A673 (cell line): ENCODE measurements around the gene BOD1L1. TPM values are rescaled to one million over a fixed set of nuclear protein-coding genes. Genes with fewer than 3 reads are reported as not detected.

Source experiments
- BruUV-seq: library from RNA; stranded (reverse); fragments of 400-500 nt; replicated peaks from 2 replicates; lab custom pipeline; 2021; lab: Mats Ljungman, UMichigan
- CTCF ChIA-PET: fragments of 300-600 bp; sonication (Branson Sonifier 250); formaldehyde crosslinking; loops from one replicate; lab custom pipeline; 2022; ENCODE audit warnings: antibody characterized with exemption; lab: Charles Lee
- POLR2A ChIA-PET: fragments of 300-600 bp; sonication (Branson Sonifier 250); formaldehyde crosslinking; loops from one replicate; lab custom pipeline; 2022; ENCODE audit warnings: antibody characterized with exemption; ENCODE audit not compliant: low non-redundant PET; lab: Charles Lee
- DNase-seq: peaks from one replicate; pipeline ENCODE4 v3.0.0-alpha.2; 2015; ENCODE audit warnings: low spot score
- H3K27ac ChIP-seq: fragments of 200-600 bp; sonication (generic); 2 replicates; pipeline ENCODE4 v1.5.1; 2016; ENCODE audit warnings: mixed run types, low read depth, mild to moderate bottlenecking, mixed read lengths, antibody characterized with exemption, low read length; ENCODE audit not compliant: poor library complexity, severe bottlenecking
- H3K27me3 ChIP-seq: fragments of 200-600 bp; sonication (generic); replicated peaks from 2 replicates; pipeline ENCODE4 v1.6.1; 2017; ENCODE audit warnings: mixed run types, low read depth, mild to moderate bottlenecking, mixed read lengths, antibody characterized with exemption, low read length; ENCODE audit not compliant: insufficient read depth, poor library complexity
- H3K36me3 ChIP-seq: fragments of 200-600 bp; sonication (generic); 2 replicates; pipeline ENCODE4 v1.6.1; 2016; ENCODE audit warnings: mixed run types, mild to moderate bottlenecking, mixed read lengths, antibody characterized with exemption, low read length; ENCODE audit not compliant: insufficient read depth, poor library complexity, severe bottlenecking
- H3K4me1 ChIP-seq: fragments of 200-600 bp; sonication (generic); 2 replicates; pipeline ENCODE4 v1.6.1; 2017; ENCODE audit warnings: mixed run types, mild to moderate bottlenecking, mixed read lengths, antibody characterized with exemption, low read length; ENCODE audit not compliant: insufficient read depth, poor library complexity, severe bottlenecking
- H3K4me3 ChIP-seq: fragments of 200-600 bp; sonication (generic); 2 replicates; pipeline ENCODE4 v1.5.1; 2016; ENCODE audit warnings: low read depth, mixed run types, mild to moderate bottlenecking, mixed read lengths, low read length; ENCODE audit not compliant: poor library complexity, severe bottlenecking
- H3K9me3 ChIP-seq: fragments of 200-600 bp; sonication (generic); 2 replicates; pipeline ENCODE4 v1.6.1; 2016; ENCODE audit warnings: mixed run types, low read depth, mild to moderate bottlenecking, mixed read lengths, antibody characterized with exemption, low read length; ENCODE audit not compliant: poor library complexity, severe bottlenecking
- CTCF ChIP-seq: fragments of 300-800, 200-600 bp; sonication (generic); conservative IDR thresholded peaks from 2 replicates; pipeline ENCODE4 v1.5.1; 2017; ENCODE audit warnings: low read depth, mild to moderate bottlenecking, antibody characterized with exemption, low read length, moderate library complexity, mixed read lengths
- EZH2 ChIP-seq: fragments of 200-600 bp; sonication (generic); IDR thresholded peaks from 2 replicates; pipeline ENCODE4 v1.6.1; 2017; ENCODE audit warnings: borderline replicate concordance, low read depth, mild to moderate bottlenecking, mixed read lengths, antibody characterized with exemption, low read length; ENCODE audit not compliant: poor library complexity, severe bottlenecking
- intact Hi-C: fragments of 100-400 bp; cut with micrococcal nuclease; formaldehyde crosslinking; loops from one replicate; pipeline ENCODE4 v1.10.0; 2022; ENCODE audit not compliant: unreplicated experiment
- microRNA-seq: library from miRNA; unstranded; fragments of <30 nt; microRNA quantifications from one replicate; pipeline ENCODE4 v1.2.0, GENCODE V29; 2021
- total RNA-seq: library from RNA; stranded (reverse); gene quantifications from 2 replicates; pipeline ENCODE4 v1.2.3, GENCODE V29; 2021

The BOD1L1 gene
- total RNA-seq, 1 experiment from 2014 or later: 44.8 TPM

GRCh38 chr4:13522282-13523104 lies 105.0 kb downstream of the BOD1L1 start:
- peaks cover 22% of the 10 kb centered on the region for H3K4me1 ChIP-seq
- CTCF ChIA-PET: no interaction called here
- no peaks in the 10 kb centered on the region for H3K27me3 ChIP-seq
- no peak for DNase-seq
- BruUV-seq: no TSS peak
- intact Hi-C loops: no loop called here
- no peaks in the 10 kb centered on the region for H3K9me3 ChIP-seq
- TF ChIP-seq EZH2: no peak
- TF ChIP-seq CTCF: no peak
- no peak overlapping the region for H3K4me3 ChIP-seq
- no peak overlapping the region for H3K27ac ChIP-seq
- POLR2A ChIA-PET: no interaction called here
- no peaks in the 10 kb centered on the region for H3K36me3 ChIP-seq

- Histone ChIP-seq H3K4me3 (no peak overlapping the region), H3K4me1 (peaks cover 36% of the 10 kb centered on the region), H3K36me3 (no peaks in the 10 kb centered on the region), H3K9me3 (no peaks in the 10 kb centered on the region), H3K27ac (no peak overlapping the region), H3K27me3 (no peaks in the 10 kb centered on the region)
- no peak for DNase-seq
- TF ChIP-seq CTCF: no peak
- TF ChIP-seq EZH2: no peak
- intact Hi-C loops: no loop called here
- ChIA-PET CTCF (no interaction called here), POLR2A (no interaction called here)
- no TSS peak for BruUV-seq
Measured at GRCh38 chr4:13521047-13521446, 106.5 kb downstream of the BOD1L1 start.

Small RNAs within 50 kb of the gene (microRNA-seq; reads per million reads assigned to microRNA genes)
- gene MIR5091: 1.1 reads per million

Other genes starting within 250 kb of the BOD1L1 start
- gene RAB28, start 143.4 kb downstream of the BOD1L1 start, total RNA-seq: 22.6 and 24.8 TPM in 2 replicates
- 2.4 and 3.1 TPM in 2 replicates for gene NKX3-2, start 83.2 kb downstream of the BOD1L1 start, total RNA-seq